ENCODE data around the gene CDK5R1.
"Not testable (repeated sequence)": the region's sequence is repeated elsewhere in the genome, so short reads cannot be mapped to it uniquely, and the experiment has no call there.

Gene CDK5R1

DNA sequence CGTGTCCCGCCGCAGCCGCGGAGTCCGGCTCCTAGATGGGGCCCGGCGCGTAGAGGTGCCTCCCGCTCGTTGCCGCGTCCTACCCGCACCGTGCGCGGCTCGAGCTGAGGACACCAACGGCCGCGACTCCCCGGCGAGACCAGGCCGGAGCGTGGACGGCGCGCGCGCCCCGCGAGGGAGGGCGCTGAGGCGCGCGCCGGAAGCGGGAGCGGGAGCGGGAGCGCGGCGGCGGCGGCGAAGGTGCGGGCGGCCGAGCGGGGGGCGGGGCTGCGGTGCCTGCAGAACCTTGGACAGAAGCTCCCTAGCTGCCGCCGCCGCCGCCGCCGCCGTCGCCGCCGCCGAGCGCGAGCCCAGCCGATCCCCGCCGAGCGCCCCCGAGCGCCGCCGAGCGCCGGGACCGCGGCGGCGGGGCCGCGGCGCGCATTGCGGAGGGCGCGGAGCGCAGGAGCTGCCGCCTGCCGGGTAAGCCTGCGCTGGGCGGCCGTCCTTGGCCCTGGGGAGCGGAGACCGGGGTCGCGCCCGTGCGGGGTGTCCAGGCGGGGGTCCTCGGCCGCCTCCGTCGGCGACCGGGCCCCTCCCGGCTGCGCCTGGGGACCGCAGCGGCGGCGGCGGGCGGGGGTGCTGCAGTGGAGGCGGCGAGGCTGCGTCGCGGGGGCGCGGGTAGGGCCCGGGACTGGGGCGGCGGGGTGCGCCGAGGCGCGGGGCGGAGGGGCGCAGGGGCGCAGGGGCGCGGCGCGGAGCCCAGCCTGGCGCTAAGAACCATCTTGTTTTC lies at the start of gene CDK5R1:
Gene CDK5R1, plus strand, starts transcription at position 293 of the 772 bp plus-strand sequence. CDS start 628 bp downstream, outside the sequence.
- no peak for DNase-seq

DNA sequence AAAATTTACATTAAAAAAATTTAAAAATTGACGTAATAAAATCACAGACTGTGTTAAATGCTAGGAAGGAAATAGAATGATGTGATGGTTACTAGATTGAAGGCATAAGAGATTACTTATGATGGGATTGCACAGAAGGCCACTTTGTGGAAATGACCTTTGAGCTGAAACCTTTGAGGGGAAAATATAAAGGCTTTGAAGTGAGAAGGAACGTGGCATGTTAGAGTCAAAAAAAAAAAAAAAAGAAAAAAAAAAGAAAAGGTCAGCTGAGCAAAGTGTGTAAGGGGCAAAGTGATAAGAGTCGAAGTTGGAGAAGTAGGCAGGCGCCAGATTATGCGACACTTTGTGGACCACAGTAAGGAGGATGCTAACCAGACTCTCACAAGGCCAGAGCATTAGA lies 46.1 kb upstream of the CDK5R1 start:
- no peak for DNase-seq

DNA sequence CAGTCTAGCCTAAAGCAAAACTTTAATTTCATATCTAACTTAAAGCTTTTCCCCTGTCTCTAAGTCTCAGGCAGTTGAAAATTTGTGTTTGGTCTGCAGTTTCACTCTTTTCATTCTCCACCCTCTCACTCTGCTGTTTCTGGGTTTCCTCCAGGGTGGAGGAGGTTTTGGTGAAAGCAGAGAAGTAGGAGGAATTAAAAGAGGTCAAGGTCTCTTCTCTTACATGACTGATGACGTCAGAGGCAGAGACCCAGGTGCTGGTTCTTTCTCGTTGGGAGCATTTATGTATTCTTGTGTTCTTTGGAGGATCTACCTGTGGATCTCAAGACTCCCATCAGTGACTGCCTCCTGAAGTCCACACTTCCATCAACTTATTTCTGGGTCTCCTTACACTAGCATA lies 44.9 kb upstream of the CDK5R1 start:
- no peak for DNase-seq

DNA sequence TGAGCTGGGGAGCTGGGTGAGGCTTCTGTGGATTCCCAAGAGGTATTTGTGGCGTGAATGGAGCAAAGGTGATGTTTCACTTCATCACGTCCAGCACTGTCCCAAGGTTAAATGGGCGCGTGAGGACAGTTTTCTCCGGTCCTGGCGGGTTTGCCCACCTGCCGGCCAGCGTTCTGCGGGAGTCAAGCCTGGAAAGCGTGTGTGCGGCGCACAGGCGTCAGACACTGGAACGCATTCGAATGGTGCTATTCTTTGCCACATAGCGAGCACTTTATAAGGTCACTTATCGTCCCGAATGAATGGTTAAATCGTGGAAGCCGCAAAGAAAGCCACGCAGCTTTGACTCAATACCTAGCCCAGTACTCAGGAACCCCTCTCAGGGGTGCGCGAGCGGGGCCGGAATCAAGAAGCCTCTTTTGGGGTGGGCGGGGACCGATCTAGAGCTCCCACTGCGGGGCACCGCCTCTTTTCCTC lies 42.9 kb upstream of the CDK5R1 start:
- DNase-seq, result no peak

DNA sequence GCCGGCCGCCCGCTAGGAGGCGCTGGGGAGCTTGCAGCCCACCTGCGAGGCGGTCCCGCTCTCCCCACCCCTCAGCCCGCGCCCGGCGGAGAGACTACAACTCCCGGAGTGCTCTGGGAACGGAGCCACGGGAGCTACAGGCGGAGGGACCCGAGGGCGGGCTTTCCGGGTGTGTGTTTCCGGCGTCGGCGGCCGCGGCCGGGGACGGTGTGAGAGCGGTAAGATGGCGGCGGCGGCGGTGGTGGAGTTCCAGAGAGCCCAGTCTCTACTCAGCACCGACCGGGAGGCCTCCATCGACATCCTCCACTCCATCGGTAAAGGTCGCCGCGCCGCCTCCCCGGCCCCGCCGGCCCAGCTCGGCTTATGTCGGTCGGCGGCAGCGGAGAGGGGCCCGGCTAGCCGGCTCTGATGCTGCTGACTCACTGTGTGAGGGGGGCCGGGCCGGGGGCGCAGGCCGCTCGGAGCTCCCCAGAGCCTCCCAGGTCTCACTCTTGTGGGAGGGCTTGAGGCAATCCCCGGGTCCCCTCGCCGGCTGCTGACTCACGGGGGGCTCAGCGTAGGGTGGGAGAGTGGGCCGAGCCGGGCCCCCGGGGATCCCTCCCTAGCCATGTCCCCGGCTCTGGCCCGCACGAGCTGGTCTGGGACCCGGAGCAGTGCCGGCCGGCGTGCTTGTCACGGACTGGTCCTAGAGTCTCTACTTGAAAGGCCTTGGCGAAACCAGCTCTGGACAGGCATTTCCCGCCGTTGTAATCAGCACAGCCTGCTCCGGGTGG lies 42.3 kb upstream of the CDK5R1 start, which contains the start of gene PSMD11:
Gene PSMD11, plus strand, starts transcription at position 210 of the 773 bp plus-strand sequence. Its CDS starts 14 bp downstream, at position 224.
- peak; percentile 95 for DNase-seq

DNA sequence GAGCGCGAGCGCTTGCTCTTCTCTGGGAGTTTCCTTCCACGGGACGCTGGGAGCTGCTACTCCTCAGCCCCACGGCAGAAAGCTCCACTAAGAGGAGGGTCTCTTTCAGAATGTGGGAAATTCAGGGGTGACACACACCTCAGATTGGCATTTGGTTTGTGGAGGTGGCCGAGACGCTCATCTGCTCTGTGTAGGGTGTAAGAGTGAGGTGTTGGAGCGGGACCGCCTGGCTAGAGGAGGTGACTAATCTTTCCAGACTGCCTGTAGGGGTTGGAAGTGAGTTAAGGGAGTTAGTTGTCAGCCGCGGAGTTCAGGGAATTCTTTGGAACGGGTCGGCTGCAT lies 41.7 kb upstream of the CDK5R1 start:
- DNase-seq, result no peak

DNA sequence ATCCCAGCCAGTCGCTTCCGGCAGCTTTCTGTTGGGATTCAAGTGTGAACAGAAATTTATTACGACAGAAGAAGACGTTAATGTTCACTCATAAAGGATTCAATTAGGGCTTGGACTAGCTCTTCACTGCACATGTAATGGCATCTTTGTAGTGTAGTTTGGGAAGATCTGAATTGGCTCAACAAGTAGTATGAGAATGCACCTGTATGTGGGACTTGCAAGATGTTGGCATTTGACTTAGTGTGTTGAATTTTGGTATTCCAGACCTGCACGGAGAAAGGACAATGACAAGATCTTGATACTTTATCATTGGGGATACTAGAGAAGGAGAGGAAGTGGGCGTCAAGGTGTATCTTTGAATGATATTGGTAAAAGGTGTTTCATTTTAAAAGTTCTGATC lies 41.3 kb upstream of the CDK5R1 start:
- no peak for DNase-seq

DNA sequence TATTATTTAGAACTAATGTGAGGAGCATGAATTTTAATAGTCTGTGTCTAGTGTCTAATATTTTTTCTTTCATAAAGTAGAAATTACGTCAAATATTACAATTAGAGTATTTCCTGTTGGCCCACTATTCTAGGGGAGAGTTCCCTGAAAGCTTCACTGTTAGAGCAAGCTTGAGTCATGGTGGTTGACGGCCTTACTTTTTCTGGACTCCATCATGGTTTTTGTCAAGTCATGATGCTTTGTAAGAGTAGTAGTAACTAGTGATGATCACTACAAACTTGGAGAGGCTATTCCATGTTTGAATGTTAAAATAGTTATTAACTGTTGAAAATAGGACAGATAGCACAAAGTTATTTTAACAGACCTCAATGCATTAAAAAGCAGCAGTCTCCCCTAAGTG lies 40.8 kb upstream of the CDK5R1 start:
- no peak for DNase-seq

DNA sequence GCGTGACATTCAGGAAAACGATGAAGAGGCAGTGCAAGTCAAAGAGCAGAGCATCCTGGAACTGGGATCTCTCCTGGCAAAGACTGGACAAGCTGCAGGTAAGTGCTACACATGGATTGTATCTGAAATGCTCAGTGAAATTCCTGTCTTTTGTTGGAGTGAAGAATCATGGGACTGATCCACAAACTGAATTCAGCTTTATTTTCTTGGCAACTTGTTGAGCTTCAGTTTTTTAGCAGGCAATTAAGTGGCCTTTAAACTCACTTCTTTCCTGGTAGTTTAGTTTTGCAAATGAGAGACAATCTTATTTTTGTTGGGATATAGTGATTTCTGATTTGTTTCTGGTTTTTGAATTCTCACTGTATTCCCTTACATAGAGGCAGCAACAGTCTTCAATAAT lies 39.8 kb upstream of the CDK5R1 start:
- no peak for DNase-seq

DNA sequence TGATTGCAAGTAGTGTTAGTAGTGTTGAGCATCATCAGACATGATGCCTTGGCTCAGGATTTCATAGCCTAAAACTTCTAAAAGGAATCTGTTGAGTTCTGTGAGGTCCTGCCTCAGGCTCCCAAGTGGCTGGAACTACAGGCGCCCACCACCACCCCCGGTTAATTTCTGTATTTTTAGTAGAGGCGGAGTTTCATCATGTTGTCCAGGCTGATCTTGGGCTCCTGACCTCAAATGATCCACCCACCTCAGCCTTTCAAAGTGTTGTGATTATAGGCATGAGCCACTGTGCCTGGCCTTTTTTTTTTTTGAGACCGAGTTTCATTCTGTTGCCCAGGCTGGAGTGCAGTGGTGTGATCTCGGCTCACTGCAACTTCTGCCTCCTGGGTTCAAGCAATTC lies 36.8 kb upstream of the CDK5R1 start:
- DNase-seq, result no peak

DNA sequence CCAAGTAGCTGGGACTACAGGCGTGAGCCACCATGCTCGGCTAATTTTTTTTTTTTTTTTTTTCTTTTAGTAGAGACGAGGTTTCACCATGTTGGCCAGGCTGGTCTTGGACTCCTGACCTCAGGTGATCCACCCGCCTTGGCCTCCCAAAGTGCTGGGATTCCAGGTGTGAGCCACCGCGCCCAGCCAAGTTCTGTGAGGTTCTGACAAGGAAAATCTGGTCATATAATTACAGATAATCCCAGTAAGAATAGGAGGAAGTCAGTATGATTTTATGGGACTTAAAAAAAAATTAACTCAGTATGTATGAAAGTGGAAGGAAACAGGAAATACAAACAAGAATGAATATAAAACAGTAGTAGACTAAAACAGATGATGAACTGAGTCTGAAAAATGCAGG lies 36.4 kb upstream of the CDK5R1 start:
- DNase-seq, result not testable (repeated sequence)

DNA sequence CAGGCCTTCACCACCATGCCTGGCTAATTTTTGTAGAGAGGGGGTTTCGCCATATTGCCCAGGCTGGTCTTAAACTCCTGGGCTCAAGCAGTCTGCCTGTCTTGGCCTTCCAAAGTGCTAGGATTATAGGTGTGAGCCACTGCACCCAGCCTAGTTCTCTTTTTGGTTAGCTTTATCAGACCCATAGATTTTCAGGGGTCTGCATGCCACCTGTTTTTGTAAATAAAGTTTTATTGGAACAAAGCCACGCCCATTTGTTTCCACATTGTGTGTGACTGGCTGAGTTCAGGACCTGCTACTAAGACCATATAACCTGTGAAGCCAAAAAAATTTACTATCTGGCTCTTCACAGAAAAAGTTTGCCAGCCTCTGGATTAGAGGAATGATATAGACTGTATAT lies 34.9 kb upstream of the CDK5R1 start:
- no peak for DNase-seq

DNA sequence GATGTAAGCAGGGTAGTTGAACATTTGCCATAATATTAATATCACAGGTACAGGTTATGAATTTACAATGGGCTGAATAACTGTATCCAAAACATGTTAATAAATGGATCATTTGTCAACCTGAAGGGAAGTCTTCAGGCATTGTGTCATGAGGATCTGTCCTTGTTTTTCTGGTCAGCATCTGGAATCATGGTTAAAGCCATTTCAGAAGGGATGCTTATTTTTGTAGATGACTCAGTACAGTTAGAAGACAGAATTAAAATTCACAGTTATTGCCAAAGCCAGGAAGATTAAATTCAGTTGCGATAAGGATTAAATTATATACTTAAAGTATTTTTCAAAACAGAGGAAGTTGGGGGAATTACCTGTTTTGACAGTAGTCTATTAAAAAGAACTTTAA lies 34.5 kb upstream of the CDK5R1 start:
- DNase-seq, result no peak

DNA sequence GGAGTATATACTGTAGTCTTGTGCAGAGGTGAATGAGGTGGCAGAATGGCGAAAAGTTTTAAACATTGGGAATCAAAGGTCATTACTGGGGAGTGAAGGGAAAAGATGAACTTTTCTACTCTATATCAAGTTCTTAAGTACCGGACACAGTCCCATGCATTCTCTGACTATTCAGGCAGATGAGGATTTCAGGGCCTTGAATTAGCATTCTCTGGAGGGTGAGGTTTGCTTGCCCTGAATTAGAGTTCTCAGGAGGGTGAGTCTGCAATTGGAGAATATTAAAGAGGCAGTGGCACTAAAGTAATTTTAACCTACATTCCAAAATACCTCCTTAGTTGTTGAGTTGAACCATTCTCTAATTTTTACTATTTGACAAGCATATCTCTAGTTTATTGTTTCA lies 33.4 kb upstream of the CDK5R1 start:
- no peak for DNase-seq

DNA sequence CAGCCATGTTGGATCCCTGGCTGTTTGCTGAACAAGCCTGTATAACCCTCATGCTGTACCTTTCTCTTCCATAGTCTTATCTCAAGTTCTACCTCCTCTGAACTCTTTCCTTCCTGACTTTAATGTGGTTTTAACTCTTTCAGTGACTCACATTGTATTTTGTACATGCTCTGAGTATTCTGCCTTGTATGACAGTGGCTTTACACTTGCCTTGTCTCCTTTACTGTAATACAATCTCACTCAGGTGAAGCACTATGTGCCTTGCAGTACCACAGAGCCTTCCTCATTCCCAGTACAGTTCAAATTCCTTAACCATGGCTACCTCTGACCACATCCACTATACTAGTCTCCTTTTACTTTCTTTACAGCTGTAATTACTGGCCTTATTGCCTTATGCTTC lies 28.4 kb upstream of the CDK5R1 start:
- DNase-seq, result no peak

DNA sequence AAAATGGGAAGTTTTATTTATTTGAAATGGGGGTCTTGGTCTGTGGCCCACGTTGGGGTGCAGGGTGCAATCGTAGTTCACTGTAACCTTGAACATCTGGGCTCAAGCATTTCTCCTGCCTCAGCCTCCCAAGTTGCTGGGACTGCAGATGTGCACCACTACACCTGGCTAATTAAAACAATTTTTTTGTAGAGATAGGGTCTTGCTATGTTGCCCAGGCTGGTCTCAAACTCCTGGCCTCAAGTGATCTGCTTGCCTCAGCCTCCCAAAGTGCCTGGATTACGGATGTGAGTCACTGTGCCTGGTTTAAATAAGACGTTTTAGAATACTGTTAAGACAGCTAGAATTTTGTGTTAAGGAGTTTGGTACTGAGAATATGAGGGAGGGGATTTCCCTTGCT lies 26.7 kb upstream of the CDK5R1 start:
- DNase-seq, result no peak

DNA sequence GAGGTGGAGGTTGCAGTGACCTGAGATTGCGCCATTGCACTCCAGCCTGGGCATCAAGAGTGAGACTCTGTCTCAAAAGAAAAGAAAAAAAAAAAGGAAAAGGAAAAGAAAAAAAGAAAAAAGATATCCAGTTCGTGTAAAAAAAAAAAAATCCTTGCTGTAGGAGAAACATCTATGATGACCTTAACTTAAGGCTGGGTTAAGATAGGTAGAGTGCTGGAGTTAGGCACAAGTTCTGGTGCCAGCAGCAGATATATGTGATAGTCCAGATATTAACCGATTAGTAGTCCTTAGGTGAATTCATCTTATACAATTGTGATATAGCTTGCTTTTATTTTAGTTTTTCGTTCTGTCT lies 25.3 kb upstream of the CDK5R1 start:
- no peak for DNase-seq

DNA sequence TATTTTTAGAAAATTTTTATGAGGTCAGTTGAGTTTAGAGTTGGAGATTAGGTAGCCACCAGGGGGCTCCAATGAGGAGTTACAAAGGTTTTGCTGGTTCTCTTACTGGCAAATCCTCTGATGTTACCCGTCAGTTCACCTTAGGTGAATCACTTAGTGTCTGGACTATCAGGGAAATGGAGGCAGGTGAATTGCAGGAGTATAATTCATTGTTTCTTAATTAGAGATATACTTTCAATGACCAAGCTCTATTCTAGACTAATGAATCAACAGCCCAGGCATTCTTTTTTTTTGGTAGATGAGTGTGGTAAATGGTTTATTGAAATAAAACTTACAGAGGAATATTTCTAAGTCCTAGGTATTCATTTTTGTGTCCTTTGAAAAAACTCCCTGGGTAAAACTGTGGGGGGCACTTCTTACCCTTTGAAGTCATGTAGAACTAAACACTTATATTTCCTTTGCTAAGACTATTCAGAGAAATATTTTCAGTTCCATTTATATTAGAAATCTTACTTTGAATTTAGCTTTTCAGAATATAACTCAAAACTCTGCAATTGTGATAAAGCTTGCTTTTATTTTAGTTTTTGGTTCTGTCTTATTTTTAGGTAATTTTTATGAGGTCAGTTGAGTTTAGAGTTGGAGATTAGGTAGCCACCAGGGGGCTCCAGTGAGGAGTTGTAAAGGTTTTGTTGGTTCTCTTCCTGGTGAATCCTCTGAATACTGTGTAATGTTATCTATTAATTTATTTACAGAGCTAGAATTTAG lies 24.8 kb upstream of the CDK5R1 start:
- DNase-seq, result no peak

DNA sequence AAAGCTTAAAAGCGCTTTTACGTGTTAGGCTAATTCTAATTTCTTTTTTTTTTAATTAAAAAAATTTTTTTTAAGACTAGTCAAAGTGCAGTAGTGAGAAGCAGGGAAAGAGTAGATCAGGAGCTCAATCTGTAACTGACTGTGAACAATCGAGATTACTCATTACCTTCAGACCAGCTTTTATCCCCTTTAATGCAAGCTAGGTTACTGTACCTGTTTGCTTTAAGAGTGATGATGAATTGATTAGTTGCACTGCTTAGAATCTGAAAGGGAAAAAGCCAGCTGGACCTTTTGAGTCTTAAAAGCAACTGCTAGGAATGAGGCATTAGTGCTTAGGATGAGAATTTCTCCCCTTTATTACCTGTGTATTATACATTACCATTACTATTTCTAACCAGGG lies 23.5 kb upstream of the CDK5R1 start:
- DNase-seq, result no peak

DNA sequence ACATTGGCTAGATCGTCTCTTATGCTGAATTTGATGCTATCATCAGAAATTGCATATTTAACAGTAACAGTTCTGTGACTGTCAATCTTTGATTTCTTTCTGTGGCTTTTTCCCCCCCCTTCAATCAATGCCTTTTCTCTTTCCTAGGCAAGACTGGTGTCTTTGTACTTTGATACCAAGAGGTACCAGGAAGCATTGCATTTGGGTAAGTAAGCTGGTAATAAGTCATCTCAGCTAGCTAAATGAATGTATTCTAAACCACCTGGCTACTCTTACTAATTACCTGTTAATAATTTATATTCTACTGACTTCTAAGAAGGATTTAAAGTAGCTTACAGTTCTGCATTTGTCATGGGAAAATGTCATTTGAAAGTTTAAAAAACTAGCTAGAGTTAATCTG lies 22.4 kb upstream of the CDK5R1 start:
- no peak for DNase-seq

DNA sequence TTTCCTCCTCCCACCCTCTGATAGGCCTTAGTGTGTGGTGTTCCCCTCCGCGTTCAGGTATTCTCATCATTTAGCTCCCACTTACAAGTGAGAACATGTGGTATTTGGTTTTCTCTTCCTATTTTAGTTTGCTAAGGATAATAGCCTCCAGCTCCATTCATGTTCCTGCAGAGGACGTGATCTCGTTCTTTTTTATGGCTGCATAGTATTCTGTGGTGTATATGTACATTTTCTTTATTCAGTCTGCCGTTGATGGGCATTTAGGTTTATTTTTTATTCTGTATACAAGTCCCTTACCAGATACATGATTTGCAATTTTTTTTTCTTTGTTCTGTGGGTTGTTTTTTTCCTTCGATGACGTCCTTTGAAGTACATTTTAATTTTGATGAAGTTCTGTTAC lies 18.8 kb upstream of the CDK5R1 start:
- DNase-seq, result no peak

DNA sequence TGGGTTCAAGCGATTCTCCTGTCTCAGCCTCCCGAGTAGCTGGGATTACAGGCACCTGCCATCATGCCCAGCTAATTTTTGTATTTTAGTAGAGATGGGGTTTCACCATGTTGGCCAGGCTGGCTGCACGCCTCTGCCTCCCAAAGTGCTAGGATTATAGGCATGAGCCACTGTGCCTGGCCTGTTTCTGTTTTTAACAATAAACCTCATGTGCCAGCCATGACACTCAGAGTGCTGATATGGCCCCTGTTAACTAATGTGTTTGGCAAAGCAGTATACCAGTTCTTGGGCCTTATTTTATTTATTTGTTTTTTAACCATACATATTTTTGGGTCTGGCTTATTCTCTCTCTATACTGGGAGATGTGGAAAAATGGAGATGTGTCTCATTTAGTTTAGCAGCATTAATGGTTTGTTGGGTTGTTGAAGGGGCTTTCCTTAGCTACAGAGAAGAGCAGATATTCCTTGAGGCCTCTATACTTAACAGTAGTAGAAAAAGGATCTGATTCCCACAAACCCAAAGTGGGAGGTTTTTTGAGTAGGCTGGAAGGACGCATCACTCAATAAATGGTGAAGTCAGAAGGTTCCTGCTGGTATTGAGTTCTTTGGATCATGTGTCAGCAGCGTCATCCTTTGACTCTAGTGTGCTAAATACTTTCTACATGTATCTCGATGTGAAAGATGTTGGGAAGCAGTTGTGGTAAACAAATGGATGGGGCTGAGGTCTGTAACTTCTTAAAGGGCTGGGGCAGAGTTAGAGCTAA lies 16.2 kb upstream of the CDK5R1 start:
- no peak for DNase-seq

DNA sequence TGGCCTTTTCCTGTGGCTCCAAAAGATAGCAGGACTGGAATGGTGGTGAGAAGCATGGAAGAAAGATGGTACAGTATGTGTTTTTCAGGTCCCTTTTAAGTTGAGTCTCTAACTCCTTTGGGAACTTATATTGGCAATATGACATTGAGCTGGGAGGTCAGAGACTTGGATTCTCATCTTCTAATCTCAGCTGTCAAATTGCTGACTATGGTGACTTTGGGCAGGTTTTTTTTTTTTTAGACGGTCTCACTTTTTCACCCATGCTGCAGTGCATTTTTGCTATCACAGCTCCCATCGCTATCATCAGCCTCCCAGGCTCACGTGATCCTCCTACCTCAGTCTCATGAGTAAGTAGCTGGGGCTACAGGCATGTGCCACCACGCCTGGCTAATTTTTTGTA lies 15.1 kb upstream of the CDK5R1 start:
- no peak for DNase-seq
